HUES48 (cell line): Measurements from ENCODE around the gene ADGRV1.
"Not testable (repeated sequence)": the region's sequence is repeated elsewhere in the genome, so short reads cannot be mapped to it uniquely, and the experiment has no call there.

ENCODE experiments used
- H3K27ac ChIP-seq: one replicate; pipeline ENCODE4 v1.7.0; 2013; ENCODE audit warnings: low read depth, low read length, inconsistent platforms
- H3K27me3 ChIP-seq: 2 replicates; pipeline ENCODE4 v1.6.1; 2013; ENCODE audit warnings: mild to moderate bottlenecking, low read length; ENCODE audit not compliant: control insufficient read depth, insufficient read depth
- H3K36me3 ChIP-seq: 2 replicates; pipeline ENCODE4 v1.6.1; 2013; ENCODE audit warnings: low read length; ENCODE audit not compliant: control insufficient read depth, insufficient read depth
- H3K4me1 ChIP-seq: 2 replicates; pipeline ENCODE4 v1.6.1; 2013; ENCODE audit warnings: mild to moderate bottlenecking, low read length; ENCODE audit not compliant: control insufficient read depth, insufficient read depth
- H3K4me3 ChIP-seq: 2 replicates; pipeline ENCODE4 v1.5.1; 2013; ENCODE audit warnings: mild to moderate bottlenecking, low read depth, low read length
- H3K9ac ChIP-seq: 2 replicates; pipeline ENCODE4 v1.6.1; 2013; ENCODE audit warnings: mild to moderate bottlenecking, low read depth, low read length, moderate library complexity
- H3K9me3 ChIP-seq: 2 replicates; pipeline ENCODE4 v1.6.1; 2013; ENCODE audit warnings: low read length; ENCODE audit not compliant: control insufficient read depth, insufficient read depth

ADGRV1 gene

DNA sequence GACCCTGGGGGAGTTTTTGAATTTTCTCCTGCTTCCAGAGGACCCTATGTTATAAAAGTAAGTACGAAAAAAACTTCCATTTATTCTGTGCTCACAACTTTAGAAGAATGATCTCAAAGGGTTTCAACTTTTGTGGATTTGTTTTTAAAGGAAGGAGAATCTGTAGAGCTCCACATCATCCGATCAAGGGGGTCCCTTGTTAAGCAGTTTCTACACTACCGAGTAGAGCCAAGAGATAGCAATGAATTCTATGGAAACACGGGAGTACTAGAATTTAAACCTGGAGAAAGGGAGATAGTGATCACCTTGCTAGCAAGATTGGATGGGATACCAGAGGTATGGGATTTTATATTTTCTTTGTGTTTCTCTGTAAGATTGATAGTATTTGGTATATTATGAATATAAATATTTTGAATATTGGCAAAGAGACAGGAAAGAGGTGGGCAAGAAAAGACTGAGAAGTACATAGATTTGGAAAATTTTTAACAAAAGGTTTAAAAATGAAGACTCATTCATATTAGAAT lies 84.2 kb downstream of the ADGRV1 start:
- Histone ChIP-seq H3K36me3 (peaks cover 72% of the 10 kb centered on the region), H3K4me1 (peaks cover 23% of the 10 kb centered on the region), H3K4me3 (no peak overlapping the region), H3K9ac (no peak overlapping the region), H3K27me3 (no peaks in the 10 kb centered on the region), H3K9me3 (no peaks in the 10 kb centered on the region), H3K27ac (no peak overlapping the region)

DNA sequence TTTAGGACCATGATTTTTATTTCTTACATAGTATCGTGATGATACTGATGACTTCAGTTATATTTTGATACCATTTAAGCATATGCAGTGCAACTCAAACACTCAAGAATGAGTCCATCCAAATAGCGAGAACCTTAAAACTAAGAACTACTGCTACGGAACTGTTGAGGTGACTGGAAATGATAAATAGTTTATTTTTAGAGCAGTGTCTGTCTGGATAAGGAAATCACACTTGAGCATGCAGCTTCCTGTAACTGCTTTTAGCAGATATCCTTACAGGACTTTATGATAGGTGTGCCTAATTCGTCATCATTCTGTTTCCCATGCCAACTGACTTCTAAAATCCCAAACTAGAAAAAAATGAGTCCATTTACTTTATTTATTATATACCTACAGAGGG lies 85.5 kb downstream of the ADGRV1 start:
- H3K36me3 ChIP-seq, result peaks cover 70% of the 10 kb centered on the region
- no peaks in the 10 kb centered on the region for H3K27me3 ChIP-seq
- H3K4me1 ChIP-seq, result peaks cover 23% of the 10 kb centered on the region
- H3K27ac ChIP-seq, result no peak overlapping the region
- no peak overlapping the region for H3K9ac ChIP-seq
- no peak overlapping the region for H3K4me3 ChIP-seq
- no peaks in the 10 kb centered on the region for H3K9me3 ChIP-seq

DNA sequence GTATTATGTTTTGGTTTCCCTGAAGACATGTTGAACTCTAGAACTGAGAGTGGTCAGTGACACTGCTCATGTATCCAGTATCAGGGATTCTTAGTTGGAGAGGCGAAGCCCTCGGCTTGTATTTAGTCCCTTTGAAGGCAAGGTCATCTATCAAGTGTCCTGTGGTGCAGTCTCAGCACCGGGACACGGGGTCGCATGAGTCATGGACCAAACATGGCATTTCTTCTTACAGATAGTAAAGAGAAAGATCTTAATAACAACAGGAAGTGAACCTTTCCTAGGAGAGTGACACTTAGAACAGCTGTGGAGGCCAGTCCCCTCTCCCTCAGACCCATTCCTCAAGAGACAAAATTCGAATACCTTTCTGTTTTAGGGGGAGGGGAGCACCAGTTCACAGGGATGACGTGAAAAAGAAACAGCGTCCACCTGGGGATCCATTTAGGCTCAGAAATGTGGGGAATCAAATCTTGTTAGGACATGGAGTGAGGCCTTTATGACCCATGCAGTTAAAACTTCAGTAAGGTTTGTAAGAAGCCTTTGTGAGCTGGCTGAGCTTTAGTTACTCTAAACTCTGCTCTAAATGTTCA lies 86.5 kb downstream of the ADGRV1 start:
- Histone ChIP-seq H3K27me3 (no peaks in the 10 kb centered on the region), H3K9ac (no peak overlapping the region), H3K4me3 (no peak overlapping the region), H3K9me3 (no peaks in the 10 kb centered on the region), H3K27ac (peak overlapping the region; percentile 90), H3K36me3 (peaks cover 77% of the 10 kb centered on the region), H3K4me1 (peaks cover 23% of the 10 kb centered on the region)

DNA sequence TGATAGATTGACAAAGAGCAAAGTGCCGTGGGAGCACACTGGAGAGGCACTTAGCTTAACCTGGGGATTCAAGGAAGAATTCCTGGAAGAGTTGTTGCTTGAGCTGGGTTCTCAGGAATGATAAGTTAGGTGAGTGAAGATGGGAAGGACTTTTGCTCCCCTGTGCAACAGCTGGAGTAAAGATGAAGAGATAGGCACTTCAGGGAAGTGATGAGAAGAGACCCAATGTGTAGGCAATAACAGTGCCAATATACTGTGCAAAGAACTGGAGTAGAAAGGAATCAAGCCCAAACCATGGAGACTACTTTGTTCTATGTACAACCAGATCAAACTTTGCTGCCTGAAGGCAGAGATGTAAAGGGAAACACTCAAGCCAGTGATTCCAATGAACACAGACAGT lies 92.2 kb downstream of the ADGRV1 start:
- peaks cover 6% of the 10 kb centered on the region; the same call in 1 of the 2 replicates for H3K4me1 ChIP-seq
- no peak overlapping the region for H3K27ac ChIP-seq
- H3K4me3 ChIP-seq, result no peak overlapping the region
- no peaks in the 10 kb centered on the region for H3K27me3 ChIP-seq
- no peaks in the 10 kb centered on the region for H3K9me3 ChIP-seq
- no peak overlapping the region for H3K9ac ChIP-seq
- H3K36me3 ChIP-seq, result peaks cover 96% of the 10 kb centered on the region

DNA sequence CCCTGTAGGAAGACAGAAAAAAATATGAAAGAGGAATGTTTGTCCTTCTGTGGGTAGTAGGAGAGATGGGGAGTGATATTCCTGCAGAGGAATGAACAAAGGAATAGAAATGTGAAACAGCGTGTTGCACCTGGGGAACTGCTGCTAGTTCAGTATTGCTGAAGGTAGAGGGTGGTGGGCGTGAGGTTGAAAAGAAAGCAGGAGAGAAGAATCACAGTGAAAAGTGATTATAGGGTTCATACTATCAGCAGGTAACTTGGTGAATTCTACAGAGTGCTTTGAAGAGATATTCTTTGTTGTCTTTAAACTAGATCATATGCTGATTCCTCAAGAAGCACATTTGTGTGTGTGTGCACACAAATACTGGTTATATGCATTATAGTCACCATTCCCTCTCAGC lies 95.6 kb downstream of the ADGRV1 start:
- Histone ChIP-seq H3K27ac (no peak overlapping the region), H3K9ac (no peak overlapping the region), H3K9me3 (no peaks in the 10 kb centered on the region), H3K27me3 (no peaks in the 10 kb centered on the region), H3K36me3 (peaks cover 91% of the 10 kb centered on the region), H3K4me3 (no peak overlapping the region), H3K4me1 (no peaks in the 10 kb centered on the region)

DNA sequence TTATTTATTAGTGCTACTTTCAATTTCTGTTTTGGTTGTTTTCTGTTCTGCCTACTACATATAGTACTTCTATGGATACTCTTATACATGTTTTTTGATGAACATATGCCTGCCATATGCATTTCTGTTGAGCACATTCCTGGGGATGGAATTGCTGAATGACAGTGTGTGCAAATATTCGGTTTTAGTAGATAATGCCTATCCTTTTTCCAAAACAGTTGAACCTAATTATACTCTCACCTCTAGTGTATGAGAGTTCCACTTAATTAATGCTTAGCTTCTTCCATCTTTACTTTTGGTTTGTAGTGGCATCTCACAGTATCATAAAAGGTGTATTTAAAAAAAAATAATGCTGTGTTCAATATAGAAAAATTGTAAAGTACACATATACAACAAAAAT lies 96.8 kb downstream of the ADGRV1 start:
- H3K9ac ChIP-seq, result no peak overlapping the region
- H3K9me3 ChIP-seq, result no peaks in the 10 kb centered on the region

DNA sequence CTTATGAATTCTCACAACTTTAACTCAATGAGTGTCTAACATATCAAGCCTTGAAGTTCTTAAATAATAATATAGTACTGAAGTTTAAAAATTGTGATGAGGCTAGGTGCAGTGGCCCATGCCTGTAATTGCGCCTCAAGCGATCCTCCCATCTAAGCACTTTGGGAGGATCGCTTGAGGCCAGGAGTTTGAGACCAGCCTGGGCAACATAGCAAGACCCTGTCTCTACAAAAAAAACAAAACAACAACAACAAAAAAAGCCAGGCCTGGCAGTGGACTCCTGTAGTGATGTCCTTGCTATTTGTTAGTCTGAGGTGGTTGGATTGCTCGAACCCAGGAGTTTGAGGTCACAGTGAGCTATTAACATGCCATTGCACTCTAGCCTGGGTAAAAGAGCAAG lies 98.4 kb downstream of the ADGRV1 start:
- no peak overlapping the region for H3K4me3 ChIP-seq
- H3K27me3 ChIP-seq, result no peaks in the 10 kb centered on the region
- no peaks in the 10 kb centered on the region for H3K9me3 ChIP-seq
- H3K27ac ChIP-seq, result no peak overlapping the region
- no peak overlapping the region for H3K9ac ChIP-seq
- H3K36me3 ChIP-seq, result peaks cover 76% of the 10 kb centered on the region
- H3K4me1 ChIP-seq, result no peaks in the 10 kb centered on the region

More for the DNA sequence above, 96.8 kb downstream of the ADGRV1 start:
- no peak overlapping the region for H3K4me3 ChIP-seq
- H3K27me3 ChIP-seq, result no peaks in the 10 kb centered on the region
- no peaks in the 10 kb centered on the region for H3K4me1 ChIP-seq
- peaks cover 87% of the 10 kb centered on the region for H3K36me3 ChIP-seq
- no peak overlapping the region for H3K27ac ChIP-seq

DNA sequence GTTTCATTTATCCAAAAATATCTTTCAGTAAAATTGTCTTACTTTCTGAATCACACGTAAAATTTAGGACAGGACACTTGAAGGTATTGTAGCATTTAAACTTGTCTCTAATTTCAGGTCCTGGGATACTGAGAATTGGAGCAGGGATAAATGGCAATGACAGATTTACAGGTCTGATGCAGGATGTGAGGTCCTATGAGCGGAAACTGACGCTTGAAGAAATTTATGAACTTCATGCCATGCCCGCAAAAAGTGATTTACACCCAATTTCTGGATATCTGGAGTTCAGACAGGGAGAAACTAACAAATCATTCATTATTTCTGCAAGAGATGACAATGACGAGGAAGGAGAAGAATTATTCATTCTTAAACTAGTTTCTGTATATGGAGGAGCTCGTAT lies 99.2 kb downstream of the ADGRV1 start:
- Histone ChIP-seq H3K4me3 (no peak overlapping the region), H3K27me3 (no peaks in the 10 kb centered on the region), H3K36me3 (peaks cover 68% of the 10 kb centered on the region), H3K4me1 (no peaks in the 10 kb centered on the region), H3K9ac (no peak overlapping the region), H3K9me3 (no peaks in the 10 kb centered on the region), H3K27ac (no peak overlapping the region)

DNA sequence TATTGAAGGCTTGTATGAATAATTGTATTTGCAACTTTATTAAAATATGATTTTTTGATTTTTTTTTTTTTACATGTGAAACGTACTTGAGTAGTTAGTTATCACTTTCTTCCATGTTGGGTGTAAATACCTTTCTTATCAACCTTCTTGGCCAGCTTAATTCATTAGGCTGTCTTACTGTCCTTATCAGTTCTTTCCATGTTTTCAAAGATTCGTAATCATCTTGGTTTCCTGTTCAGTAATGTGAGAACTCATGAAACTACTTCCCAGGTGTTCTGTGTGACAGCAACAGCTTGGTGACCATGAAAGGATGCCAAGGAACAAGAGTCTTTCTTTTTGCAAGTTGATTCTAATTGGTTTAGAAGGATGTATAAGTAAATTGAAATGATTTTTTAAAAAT lies 100.0 kb downstream of the ADGRV1 start:
- Histone ChIP-seq H3K27ac (no peak overlapping the region), H3K36me3 (peaks cover 60% of the 10 kb centered on the region), H3K27me3 (no peaks in the 10 kb centered on the region), H3K4me3 (no peak overlapping the region), H3K4me1 (no peaks in the 10 kb centered on the region), H3K9me3 (no peaks in the 10 kb centered on the region), H3K9ac (no peak overlapping the region)

DNA sequence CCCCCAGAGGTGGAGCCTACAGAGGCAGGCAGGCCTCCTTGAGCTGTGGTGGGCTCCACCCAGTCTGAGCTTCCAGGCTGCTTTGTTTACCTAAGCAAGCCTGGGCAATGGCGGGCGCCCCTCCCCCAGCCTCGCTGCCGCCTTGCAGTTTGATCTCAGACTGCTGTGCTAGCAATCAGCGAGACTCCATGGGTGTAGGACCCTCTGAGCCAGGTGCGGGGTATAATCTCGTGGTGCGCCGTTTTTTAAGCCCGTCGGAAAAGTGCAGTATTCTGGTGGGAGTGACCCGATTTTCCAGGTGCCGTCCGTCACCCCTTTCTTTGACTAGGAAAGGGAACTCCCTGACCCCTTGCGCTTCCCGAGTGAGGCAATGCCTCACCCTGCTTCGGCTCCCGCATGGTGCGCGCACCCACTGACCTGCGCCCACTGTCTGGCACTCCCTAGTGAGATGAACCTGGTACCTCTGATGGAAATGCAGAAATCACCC lies 109.5 kb downstream of the ADGRV1 start:
- not testable (repeated sequence) for H3K9ac ChIP-seq, H3K4me1 ChIP-seq, H3K9me3 ChIP-seq, H3K27me3 ChIP-seq, H3K27ac ChIP-seq
- H3K36me3 ChIP-seq, result peaks cover 20% of the 10 kb centered on the region
- H3K4me3 ChIP-seq, result peak overlapping the region; percentile 54

DNA sequence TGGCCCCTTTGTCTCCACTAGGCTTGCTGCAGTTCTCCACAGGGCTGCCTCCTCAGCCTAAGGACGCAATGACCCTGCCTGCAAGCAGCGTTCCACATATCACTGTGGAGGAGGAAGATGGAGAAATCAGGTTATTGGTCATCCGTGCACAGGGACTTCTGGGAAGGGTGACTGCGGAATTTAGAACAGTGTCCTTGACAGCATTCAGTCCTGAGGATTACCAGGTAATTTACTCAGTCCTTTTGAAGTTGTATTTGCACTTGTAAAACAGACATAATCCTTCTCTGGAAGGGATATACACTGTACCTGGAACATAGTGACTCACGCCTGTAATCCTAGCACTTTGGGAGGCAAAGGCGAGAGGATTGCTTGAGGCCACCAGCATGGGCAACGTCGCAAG lies 116.6 kb downstream of the ADGRV1 start:
- Histone ChIP-seq H3K9me3 (no peaks in the 10 kb centered on the region), H3K27ac (no peak overlapping the region), H3K4me1 (peaks cover 7% of the 10 kb centered on the region; the same call in 1 of the 2 replicates), H3K27me3 (no peaks in the 10 kb centered on the region), H3K4me3 (no peak overlapping the region), H3K36me3 (peaks cover 82% of the 10 kb centered on the region), H3K9ac (no peak overlapping the region)
